Neural cell (in vitro differentiated cells): ENCODE results near the gene P3H3. TPM values are rescaled to one million over a fixed set of nuclear protein-coding genes. Genes with fewer than 3 reads are reported as not detected.

Experiments
- H2AFZ ChIP-seq: fragments of 200-600, 300-800 bp; sonication (generic), shearing (Covaris generic); 2 replicates; pipeline ENCODE4 v1.6.0; 2014; ENCODE audit warnings: low read depth, mild to moderate bottlenecking, antibody characterized with exemption, low read length, moderate library complexity
- H3F3A ChIP-seq: fragments of 200-600 bp; shearing (Covaris generic); 2 replicates; pipeline ENCODE4 v1.6.1; 2016; ENCODE audit warnings: mild to moderate bottlenecking, moderate library complexity, mixed read lengths, antibody characterized with exemption, low read length; ENCODE audit not compliant: insufficient read depth, poor library complexity, severe bottlenecking
- H3K27ac ChIP-seq: fragments of 200-600, 300-800 bp; sonication (generic), shearing (Covaris generic); 2 replicates; pipeline ENCODE4 v1.5.1; 2014; ENCODE audit warnings: mild to moderate bottlenecking, low read length, moderate library complexity
- H3K27me3 ChIP-seq: fragments of 300-800, 200-600 bp; sonication (generic), shearing (Covaris generic); 2 replicates; pipeline ENCODE4 v1.6.0; 2014; ENCODE audit warnings: mild to moderate bottlenecking, low read depth, low read length, moderate library complexity; ENCODE audit not compliant: insufficient read depth
- H3K36me3 ChIP-seq: fragments of 300-800, 200-600 bp; sonication (generic), shearing (Covaris generic); 2 replicates; pipeline ENCODE4 v1.5.1; 2014; ENCODE audit warnings: mild to moderate bottlenecking, antibody characterized with exemption, low read length, moderate library complexity; ENCODE audit not compliant: insufficient read depth
- H3K4me2 ChIP-seq: fragments of 300-800, 200-600 bp; sonication (generic), shearing (Covaris generic); 2 replicates; pipeline ENCODE4 v1.6.0; 2014; ENCODE audit warnings: mild to moderate bottlenecking, low read length
- H3K4me3 ChIP-seq: fragments of 300-800, 200-600 bp; sonication (generic), shearing (Covaris generic); 2 replicates; pipeline ENCODE4 v1.5.1; 2014; ENCODE audit warnings: mild to moderate bottlenecking, low read length, moderate library complexity
- H3K79me2 ChIP-seq: fragments of 200-600 bp; shearing (Covaris generic); replicated peaks from 2 replicates; pipeline ENCODE4 v1.6.0; 2014; ENCODE audit warnings: mild to moderate bottlenecking, low read length, moderate library complexity; ENCODE audit not compliant: insufficient read depth
- H3K9ac ChIP-seq: fragments of 300-800, 200-600 bp; sonication (generic), shearing (Covaris generic); 2 replicates; pipeline ENCODE4 v1.6.1; 2016; ENCODE audit warnings: mild to moderate bottlenecking, low read length, mixed read lengths
- H3K9me2 ChIP-seq: fragments of 200-600 bp; shearing (Covaris generic); 2 replicates; pipeline ENCODE4 v1.6.1; 2016; ENCODE audit warnings: mild to moderate bottlenecking, low read length, mixed read lengths; ENCODE audit not compliant: insufficient read depth
- H3K9me3 ChIP-seq: fragments of 200-600, 300-800 bp; sonication (generic), shearing (Covaris generic); 2 replicates; pipeline ENCODE4 v1.6.1; 2016; ENCODE audit warnings: mild to moderate bottlenecking, mixed run types, low read length, moderate library complexity, mixed read lengths
- H4K20me1 ChIP-seq: fragments of 200-600 bp; shearing (Covaris generic); 2 replicates; pipeline ENCODE4 v1.6.1; 2016; ENCODE audit warnings: mild to moderate bottlenecking, mixed run types; ENCODE audit not compliant: insufficient read depth
- CTCF ChIP-seq: fragments of 450-650 bp; IDR thresholded peaks from 2 replicates; pipeline ENCODE4 v1.5.1; 2014; ENCODE audit warnings: antibody characterized with exemption, mild to moderate bottlenecking, moderate library complexity; ENCODE audit not compliant: poor library complexity, severe bottlenecking
- EP300 ChIP-seq: fragments of 450-650 bp; conservative IDR thresholded peaks from 2 replicates; pipeline ENCODE4 v1.6.1; 2014; ENCODE audit warnings: antibody characterized with exemption, mild to moderate bottlenecking, moderate library complexity; ENCODE audit not compliant: poor library complexity, severe bottlenecking
- EZH2 ChIP-seq: fragments of 200-600, 300-800 bp; shearing (Covaris generic), sonication (generic); IDR thresholded peaks from 2 replicates; pipeline ENCODE4 v1.6.1; 2014; ENCODE audit warnings: antibody characterized with exemption, low read length, borderline replicate concordance, mild to moderate bottlenecking; ENCODE audit not compliant: insufficient read depth, poor library complexity, severe bottlenecking
- MXI1 ChIP-seq: fragments of 450-650 bp; conservative IDR thresholded peaks from 2 replicates; pipeline ENCODE4 v1.6.1; 2014; ENCODE audit warnings: antibody characterized with exemption, mild to moderate bottlenecking; ENCODE audit not compliant: poor library complexity, severe bottlenecking
- POLR2AphosphoS5 ChIP-seq: IDR thresholded peaks from 2 replicates; pipeline ENCODE4 v1.6.1; 2012
- RAD21 ChIP-seq: fragments of 450-650 bp; conservative IDR thresholded peaks from 2 replicates; pipeline ENCODE4 v1.6.1; 2014; ENCODE audit warnings: antibody characterized with exemption, mild to moderate bottlenecking, moderate library complexity
- SMC3 ChIP-seq: fragments of 450-650 bp; conservative IDR thresholded peaks from 2 replicates; pipeline ENCODE4 v1.6.1; 2014; ENCODE audit warnings: antibody characterized with exemption, mild to moderate bottlenecking, moderate library complexity; ENCODE audit not compliant: poor library complexity
- TAF1 ChIP-seq: IDR thresholded peaks from 2 replicates; pipeline ENCODE4 v1.6.1; 2012; ENCODE audit warnings: low read depth
- polyA plus RNA-seq: library from polyadenylated mRNA; depleted of rRNA; stranded (reverse); fragments of >200 nt; gene quantifications from 2 replicates; pipeline ENCODE4 v1.2.3, GENCODE V29; 2014
- TF ChIP-seq, protein P1 (sequence below): IDR thresholded peaks from 2 replicates; pipeline ENCODE4 v1.6.1; 2012; ENCODE audit warnings: borderline replicate concordance

Gene P3H3
- polyA plus RNA-seq, 1 donor from 2014 or later, result 58.9 TPM

GRCh38 chr12:6853626-6854025, 25.4 kb downstream of the P3H3 start:
- H3K27ac ChIP-seq, result peak overlapping the region; percentile 98
- H3K4me3 ChIP-seq, result peak overlapping the region; percentile 75
- peaks cover 5% of the 10 kb centered on the region for H3F3A ChIP-seq
- H2AFZ ChIP-seq, result no peak overlapping the region
- TF ChIP-seq EZH2 (no peak), RAD21 (no peak)
- H3K9me2 ChIP-seq, result no peaks in the 10 kb centered on the region
- H3K9ac ChIP-seq, result peak overlapping the region; percentile 87
- peaks cover 4% of the 10 kb centered on the region for H3K36me3 ChIP-seq
- H3K79me2 ChIP-seq, result peaks cover 30% of the 10 kb centered on the region
- no peaks in the 10 kb centered on the region for H4K20me1 ChIP-seq
- H3K27me3 ChIP-seq, result no peaks in the 10 kb centered on the region
- H3K4me2 ChIP-seq, result peak overlapping the region; percentile 98
- no peaks in the 10 kb centered on the region for H3K9me3 ChIP-seq

DNA sequence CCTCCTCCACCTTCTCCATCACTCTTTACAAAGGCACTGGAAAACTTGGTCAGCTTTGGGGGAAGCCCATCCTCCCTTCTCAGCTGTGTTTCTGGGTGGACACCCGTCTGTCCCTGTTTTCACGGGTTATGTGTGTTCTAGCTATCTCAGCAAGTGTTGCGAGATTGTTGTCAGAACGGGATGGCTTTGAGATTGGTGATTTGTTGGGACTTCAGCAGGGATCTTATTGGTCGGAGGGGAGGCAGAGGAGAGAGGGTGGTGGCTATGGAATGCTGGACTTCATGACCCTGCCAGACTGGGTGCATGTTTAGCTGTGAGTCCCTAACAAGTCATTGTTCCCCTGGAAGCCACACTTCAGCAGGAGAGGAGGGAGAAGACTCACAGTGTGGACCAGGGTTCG, 25.8 kb downstream of the P3H3 start:
- H3F3A ChIP-seq, result peaks cover 5% of the 10 kb centered on the region
- peak overlapping the region; percentile 98 for H3K27ac ChIP-seq
- TF ChIP-seq POLR2AphosphoS5, result no peak
- TF ChIP-seq CTCF, result no peak
- no peak for TF ChIP-seq TAF1
- TF ChIP-seq, protein P1, sequence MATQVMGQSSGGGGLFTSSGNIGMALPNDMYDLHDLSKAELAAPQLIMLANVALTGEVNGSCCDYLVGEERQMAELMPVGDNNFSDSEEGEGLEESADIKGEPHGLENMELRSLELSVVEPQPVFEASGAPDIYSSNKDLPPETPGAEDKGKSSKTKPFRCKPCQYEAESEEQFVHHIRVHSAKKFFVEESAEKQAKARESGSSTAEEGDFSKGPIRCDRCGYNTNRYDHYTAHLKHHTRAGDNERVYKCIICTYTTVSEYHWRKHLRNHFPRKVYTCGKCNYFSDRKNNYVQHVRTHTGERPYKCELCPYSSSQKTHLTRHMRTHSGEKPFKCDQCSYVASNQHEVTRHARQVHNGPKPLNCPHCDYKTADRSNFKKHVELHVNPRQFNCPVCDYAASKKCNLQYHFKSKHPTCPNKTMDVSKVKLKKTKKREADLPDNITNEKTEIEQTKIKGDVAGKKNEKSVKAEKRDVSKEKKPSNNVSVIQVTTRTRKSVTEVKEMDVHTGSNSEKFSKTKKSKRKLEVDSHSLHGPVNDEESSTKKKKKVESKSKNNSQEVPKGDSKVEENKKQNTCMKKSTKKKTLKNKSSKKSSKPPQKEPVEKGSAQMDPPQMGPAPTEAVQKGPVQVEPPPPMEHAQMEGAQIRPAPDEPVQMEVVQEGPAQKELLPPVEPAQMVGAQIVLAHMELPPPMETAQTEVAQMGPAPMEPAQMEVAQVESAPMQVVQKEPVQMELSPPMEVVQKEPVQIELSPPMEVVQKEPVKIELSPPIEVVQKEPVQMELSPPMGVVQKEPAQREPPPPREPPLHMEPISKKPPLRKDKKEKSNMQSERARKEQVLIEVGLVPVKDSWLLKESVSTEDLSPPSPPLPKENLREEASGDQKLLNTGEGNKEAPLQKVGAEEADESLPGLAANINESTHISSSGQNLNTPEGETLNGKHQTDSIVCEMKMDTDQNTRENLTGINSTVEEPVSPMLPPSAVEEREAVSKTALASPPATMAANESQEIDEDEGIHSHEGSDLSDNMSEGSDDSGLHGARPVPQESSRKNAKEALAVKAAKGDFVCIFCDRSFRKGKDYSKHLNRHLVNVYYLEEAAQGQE, result no peak
- TF ChIP-seq EZH2, result no peak
- H3K9me2 ChIP-seq, result no peaks in the 10 kb centered on the region
- no peaks in the 10 kb centered on the region for H4K20me1 ChIP-seq
- peak overlapping the region; percentile 87 for H3K9ac ChIP-seq
- H3K36me3 ChIP-seq, result peaks cover 4% of the 10 kb centered on the region
- peak overlapping the region; percentile 75 for H3K4me3 ChIP-seq
- H3K79me2 ChIP-seq, result peaks cover 30% of the 10 kb centered on the region
- no peak overlapping the region for H3K4me2 ChIP-seq
- no peaks in the 10 kb centered on the region for H3K9me3 ChIP-seq
- no peaks in the 10 kb centered on the region for H3K27me3 ChIP-seq
- H2AFZ ChIP-seq, result no peak overlapping the region

GRCh38 chr12:6855322-6855721, 27.1 kb downstream of the P3H3 start:
- H3K9me3 ChIP-seq, result no peaks in the 10 kb centered on the region
- H3K27ac ChIP-seq, result no peak overlapping the region
- no peak overlapping the region for H3K9ac ChIP-seq
- H2AFZ ChIP-seq, result no peak overlapping the region
- peaks cover 4% of the 10 kb centered on the region for H3K36me3 ChIP-seq
- H3K4me3 ChIP-seq, result no peak overlapping the region
- H3K79me2 ChIP-seq, result peaks cover 23% of the 10 kb centered on the region
- H3K9me2 ChIP-seq, result no peaks in the 10 kb centered on the region
- no peaks in the 10 kb centered on the region for H4K20me1 ChIP-seq
- TF ChIP-seq RAD21, result no peak
- no peak for TF ChIP-seq TAF1
- no peak for TF ChIP-seq CTCF
- no peak for TF ChIP-seq EZH2
- no peak for TF ChIP-seq MXI1
- no peak for TF ChIP-seq SMC3
- no peak for TF ChIP-seq POLR2AphosphoS5
- TF ChIP-seq EP300, result no peak
- TF ChIP-seq, protein P1, result no peak
- no peak overlapping the region for H3K4me2 ChIP-seq
- H3K27me3 ChIP-seq, result no peaks in the 10 kb centered on the region
- H3F3A ChIP-seq, result peaks cover 5% of the 10 kb centered on the region
